HG03025 (cell line): ENCODE measurements around the gene MAPK11.

Source experiments
- ATAC-seq: cut with Tn5 transposase; IDR thresholded peaks from one replicate; pipeline ENCODE4 v1.9.1; 2021; ENCODE audit warnings: mild to moderate bottlenecking, moderate library complexity; ENCODE audit not compliant: unreplicated experiment, low FRiP score

MAPK11 gene

GRCh38 chr22:50228366-50228765 is 41.8 kb downstream of the MAPK11 start:
- no peak for ATAC-seq

- ATAC-seq = no peak
Measured at GRCh38 chr22:50227579-50228215, 42.5 kb downstream of the MAPK11 start.

GRCh38 chr22:50226875-50227165 is 43.4 kb downstream of the MAPK11 start:
- no peak for ATAC-seq

GRCh38 chr22:50226063-50226874 is 43.9 kb downstream of the MAPK11 start:
- no peak for ATAC-seq

- ATAC-seq = no peak
Measured at GRCh38 chr22:50225200-50225969, 44.8 kb downstream of the MAPK11 start.

- no peak for ATAC-seq
Measured at GRCh38 chr22:50224071-50224470, 46.1 kb downstream of the MAPK11 start.

- ATAC-seq = no peak
Measured at GRCh38 chr22:50222508-50222907, 47.7 kb downstream of the MAPK11 start.

GRCh38 chr22:50221410-50222300 is 48.5 kb downstream of the MAPK11 start:
- ATAC-seq = no peak

- no peak for ATAC-seq
Measured at GRCh38 chr22:50220603-50221409, 49.4 kb downstream of the MAPK11 start.

- no peak for ATAC-seq
Measured at GRCh38 chr22:50219800-50220602, 50.2 kb downstream of the MAPK11 start.

- ATAC-seq = no peak
Measured at GRCh38 chr22:50218996-50219727, 51.0 kb downstream of the MAPK11 start.

GRCh38 chr22:50218153-50218995 is 51.8 kb downstream of the MAPK11 start:
- no peak for ATAC-seq

- no peak for ATAC-seq
Measured at GRCh38 chr22:50217543-50218152, 52.5 kb downstream of the MAPK11 start.

GRCh38 chr22:50216684-50217520 is 53.3 kb downstream of the MAPK11 start:
- ATAC-seq = no peak

- ATAC-seq = no peak
Measured at GRCh38 chr22:50216055-50216683, 54.0 kb downstream of the MAPK11 start.
